OCI-LY1 (cell line): ENCODE data around the gene EBF3.

ENCODE experiments used
- H2AFZ ChIP-seq: fragments of 200-600 bp; sonication (generic), shearing (Covaris generic); 2 replicates; pipeline ENCODE4 v1.6.0; 2014; ENCODE audit warnings: antibody characterized with exemption, mild to moderate bottlenecking, low read length
- H3F3A ChIP-seq: fragments of 200-600 bp; sonication (generic), shearing (Covaris generic); 2 replicates; pipeline ENCODE4 v1.6.0; 2014; ENCODE audit warnings: mild to moderate bottlenecking, antibody characterized with exemption, low read length, moderate library complexity; ENCODE audit not compliant: insufficient read depth
- H3K27ac ChIP-seq: fragments of 200-600 bp; sonication (generic); 2 replicates; pipeline ENCODE4 v1.5.1; 2014; ENCODE audit warnings: low read length, mixed run types, mild to moderate bottlenecking, low read depth; ENCODE audit not compliant: poor library complexity, severe bottlenecking
- H3K27me3 ChIP-seq: fragments of 200-600 bp; sonication (generic); 2 replicates; pipeline ENCODE4 v1.6.0; 2014; ENCODE audit warnings: antibody characterized with exemption, mild to moderate bottlenecking, low read length, moderate library complexity; ENCODE audit not compliant: insufficient read depth
- H3K36me3 ChIP-seq: fragments of 200-600 bp; sonication (generic); 2 replicates; pipeline ENCODE4 v1.6.1; 2014; ENCODE audit warnings: mild to moderate bottlenecking, antibody characterized with exemption, low read length, moderate library complexity, mixed read lengths; ENCODE audit not compliant: insufficient read depth
- H3K4me1 ChIP-seq: fragments of 200-600 bp; sonication (generic); 2 replicates; pipeline ENCODE4 v1.5.1; 2014; ENCODE audit warnings: mild to moderate bottlenecking, low read length, moderate library complexity; ENCODE audit not compliant: insufficient read depth, severe bottlenecking
- H3K4me2 ChIP-seq: fragments of 200-600 bp; sonication (generic), shearing (Covaris generic); 2 replicates; pipeline ENCODE4 v1.6.1; 2014; ENCODE audit warnings: low read length
- H3K4me3 ChIP-seq: fragments of 200-600 bp; sonication (generic); 2 replicates; pipeline ENCODE4 v1.5.1; 2014; ENCODE audit warnings: low read length, low read depth, mild to moderate bottlenecking, mixed read lengths; ENCODE audit not compliant: poor library complexity, severe bottlenecking
- H3K79me2 ChIP-seq: fragments of 200-600 bp; shearing (Covaris generic); 2 replicates; pipeline ENCODE4 v1.6.1; 2016; ENCODE audit warnings: mixed run types, low read length, mixed read lengths; ENCODE audit not compliant: insufficient read depth
- H3K9ac ChIP-seq: fragments of 200-600 bp; sonication (generic), shearing (Covaris generic); 2 replicates; pipeline ENCODE4 v1.6.1; 2014; ENCODE audit warnings: mild to moderate bottlenecking, low read length, mixed read lengths
- H3K9me2 ChIP-seq: fragments of 200-600 bp; sonication (generic), shearing (Covaris generic); 2 replicates; pipeline ENCODE4 v1.6.1; 2014; ENCODE audit warnings: low read depth, mild to moderate bottlenecking, low read length, mixed read lengths
- H3K9me3 ChIP-seq: fragments of 200-600 bp; shearing (Covaris generic); 2 replicates; pipeline ENCODE4 v1.6.1; 2014; ENCODE audit warnings: low read length, mixed read lengths
- H4K20me1 ChIP-seq: fragments of 200-600 bp; sonication (generic), shearing (Covaris generic); 2 replicates; pipeline ENCODE4 v1.6.0; 2016; ENCODE audit warnings: mild to moderate bottlenecking, low read length; ENCODE audit not compliant: insufficient read depth
- EZH2 ChIP-seq: fragments of 200-600 bp; sonication (generic), shearing (Covaris generic); IDR thresholded peaks from 2 replicates; pipeline ENCODE4 v1.8.0; 2017; ENCODE audit warnings: borderline replicate concordance, mixed run types, mild to moderate bottlenecking, antibody characterized with exemption, low read length, moderate library complexity, mixed read lengths
- TF ChIP-seq, protein P1 (sequence below): fragments of 200-600 bp; sonication (generic), shearing (Covaris generic); IDR thresholded peaks from 2 replicates; pipeline ENCODE4 v1.5.1; 2017; ENCODE audit warnings: mild to moderate bottlenecking, antibody characterized with exemption, low read length, moderate library complexity, mixed read lengths

EBF3 gene

DNA sequence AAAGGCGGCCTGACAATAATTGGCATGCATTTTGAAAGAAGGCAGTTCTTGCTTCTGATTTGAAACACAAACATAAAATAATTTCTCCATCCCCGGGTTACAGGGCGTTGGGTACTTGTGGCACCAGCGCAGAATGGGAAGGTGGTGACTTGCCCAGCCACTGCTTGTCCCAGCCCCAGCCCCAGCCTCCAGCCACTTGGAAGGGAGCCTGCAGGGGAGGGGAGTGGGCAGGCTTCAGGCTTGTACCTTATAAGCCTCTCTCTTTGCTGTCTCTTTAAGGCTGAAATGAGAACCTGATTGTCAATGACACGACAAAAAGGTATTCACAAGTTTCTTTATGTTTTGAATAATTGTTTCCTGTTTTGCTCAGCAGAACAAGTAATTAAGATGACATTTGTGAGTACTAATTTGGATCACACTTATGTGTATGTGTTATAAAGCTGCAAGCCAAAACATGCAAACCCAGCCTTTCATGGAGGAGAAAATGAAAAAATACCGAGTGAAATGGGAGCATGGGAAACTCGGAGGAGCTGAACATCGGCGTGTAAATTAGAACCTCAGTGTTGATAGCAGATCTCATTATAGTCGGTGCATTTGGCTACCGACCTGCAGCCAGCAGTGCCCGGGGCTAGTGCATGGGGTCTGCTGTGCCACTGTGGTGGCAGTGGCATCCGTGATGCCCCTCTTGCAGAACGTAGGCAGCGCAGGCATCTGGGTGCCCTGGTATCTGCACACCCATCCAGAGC, 129.9 kb downstream of the EBF3 start:
- H3F3A ChIP-seq, result no peaks in the 10 kb centered on the region
- no peak overlapping the region for H3K4me3 ChIP-seq
- H3K79me2 ChIP-seq, result no peaks in the 10 kb centered on the region
- H3K9ac ChIP-seq, result no peak overlapping the region
- no peak overlapping the region for H3K27ac ChIP-seq
- no peaks in the 10 kb centered on the region for H3K9me3 ChIP-seq
- TF ChIP-seq EZH2, result no peak
- TF ChIP-seq, protein P1, sequence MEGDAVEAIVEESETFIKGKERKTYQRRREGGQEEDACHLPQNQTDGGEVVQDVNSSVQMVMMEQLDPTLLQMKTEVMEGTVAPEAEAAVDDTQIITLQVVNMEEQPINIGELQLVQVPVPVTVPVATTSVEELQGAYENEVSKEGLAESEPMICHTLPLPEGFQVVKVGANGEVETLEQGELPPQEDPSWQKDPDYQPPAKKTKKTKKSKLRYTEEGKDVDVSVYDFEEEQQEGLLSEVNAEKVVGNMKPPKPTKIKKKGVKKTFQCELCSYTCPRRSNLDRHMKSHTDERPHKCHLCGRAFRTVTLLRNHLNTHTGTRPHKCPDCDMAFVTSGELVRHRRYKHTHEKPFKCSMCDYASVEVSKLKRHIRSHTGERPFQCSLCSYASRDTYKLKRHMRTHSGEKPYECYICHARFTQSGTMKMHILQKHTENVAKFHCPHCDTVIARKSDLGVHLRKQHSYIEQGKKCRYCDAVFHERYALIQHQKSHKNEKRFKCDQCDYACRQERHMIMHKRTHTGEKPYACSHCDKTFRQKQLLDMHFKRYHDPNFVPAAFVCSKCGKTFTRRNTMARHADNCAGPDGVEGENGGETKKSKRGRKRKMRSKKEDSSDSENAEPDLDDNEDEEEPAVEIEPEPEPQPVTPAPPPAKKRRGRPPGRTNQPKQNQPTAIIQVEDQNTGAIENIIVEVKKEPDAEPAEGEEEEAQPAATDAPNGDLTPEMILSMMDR, result no peak
- no peaks in the 10 kb centered on the region for H3K9me2 ChIP-seq
- no peaks in the 10 kb centered on the region for H3K27me3 ChIP-seq
- H3K36me3 ChIP-seq, result no peaks in the 10 kb centered on the region
- no peaks in the 10 kb centered on the region for H3K4me1 ChIP-seq
- H2AFZ ChIP-seq, result no peak overlapping the region
- H3K4me2 ChIP-seq, result no peak overlapping the region
- no peaks in the 10 kb centered on the region for H4K20me1 ChIP-seq

DNA sequence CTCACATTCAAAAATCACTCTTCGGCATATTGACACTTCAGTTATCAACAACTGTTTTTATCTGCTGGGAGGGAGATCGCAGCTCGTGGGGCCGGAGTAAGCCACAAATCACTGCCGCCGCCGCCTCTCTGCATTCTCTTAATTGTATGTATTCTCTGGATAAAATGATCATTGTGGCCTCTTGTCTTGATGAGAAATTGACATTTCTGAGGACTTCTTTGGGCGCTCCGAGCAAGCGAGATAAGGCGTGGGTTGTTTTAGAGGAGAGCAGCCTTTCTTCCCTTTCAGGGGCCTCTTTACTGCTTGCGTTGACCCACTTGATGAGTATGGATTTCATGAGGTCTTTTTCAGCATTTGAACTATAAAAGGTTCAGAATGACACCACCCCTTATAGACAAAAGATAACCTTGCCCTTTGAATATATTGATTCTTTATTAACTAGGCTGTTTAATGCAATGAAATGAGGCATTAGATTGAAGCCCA, 130.6 kb downstream of the EBF3 start:
- H3K4me3 ChIP-seq, result no peak overlapping the region
- no peaks in the 10 kb centered on the region for H3K9me3 ChIP-seq
- H3K27me3 ChIP-seq, result no peaks in the 10 kb centered on the region
- no peak for TF ChIP-seq EZH2
- TF ChIP-seq, protein P1, result no peak
- no peak overlapping the region for H3K27ac ChIP-seq
- H3F3A ChIP-seq, result no peaks in the 10 kb centered on the region
- H2AFZ ChIP-seq, result no peak overlapping the region
- H3K9ac ChIP-seq, result no peak overlapping the region
- no peaks in the 10 kb centered on the region for H3K79me2 ChIP-seq
- H3K36me3 ChIP-seq, result no peaks in the 10 kb centered on the region
- no peaks in the 10 kb centered on the region for H4K20me1 ChIP-seq
- no peaks in the 10 kb centered on the region for H3K4me1 ChIP-seq
- no peak overlapping the region for H3K4me2 ChIP-seq
- H3K9me2 ChIP-seq, result no peaks in the 10 kb centered on the region

DNA sequence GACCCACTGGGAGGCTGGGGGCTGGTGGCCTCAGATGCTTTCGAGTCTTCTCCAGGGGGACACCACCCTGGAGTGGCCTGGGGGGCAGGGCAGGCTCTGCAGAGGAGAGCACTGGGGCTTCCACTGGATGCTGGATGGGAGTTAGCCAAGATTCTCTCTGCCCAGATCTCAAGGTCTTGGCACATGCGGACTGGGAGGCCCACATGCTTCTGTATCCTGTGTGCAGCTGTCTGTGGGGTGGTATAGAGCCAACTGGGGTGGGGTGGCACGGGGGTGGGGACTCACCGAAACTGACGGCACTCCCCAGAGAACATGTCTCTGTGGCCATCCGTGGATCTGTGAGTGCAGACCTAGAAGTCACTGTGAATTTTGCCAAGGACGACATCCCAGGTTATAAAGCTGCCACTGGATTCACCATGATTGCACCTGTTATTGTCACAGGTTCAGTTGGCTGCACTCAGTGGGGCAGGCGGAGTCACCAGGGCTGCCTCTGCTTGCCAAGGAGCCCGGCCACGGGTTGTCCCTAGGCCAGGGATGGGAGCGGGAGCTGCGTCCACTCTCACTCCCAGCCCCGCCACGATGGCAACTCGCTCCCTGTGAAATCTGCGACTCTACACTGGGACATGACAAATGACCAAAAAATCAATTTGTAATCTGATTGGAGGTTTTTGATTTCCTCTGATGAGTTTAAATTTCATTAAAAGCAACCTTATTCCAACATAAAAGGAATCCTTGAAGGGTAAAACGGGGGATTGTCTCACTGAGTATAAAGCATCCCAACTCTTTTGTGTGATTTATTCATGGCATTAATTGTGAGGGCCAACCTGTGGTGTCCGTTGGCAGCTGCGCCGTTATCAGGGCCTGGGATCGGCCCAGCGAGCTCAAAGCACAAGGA, 131.3 kb downstream of the EBF3 start:
- Histone ChIP-seq H3K9me3 (no peaks in the 10 kb centered on the region), H2AFZ (no peak overlapping the region), H3F3A (no peaks in the 10 kb centered on the region), H3K4me1 (no peaks in the 10 kb centered on the region), H3K36me3 (no peaks in the 10 kb centered on the region), H3K27me3 (no peaks in the 10 kb centered on the region), H3K9me2 (no peaks in the 10 kb centered on the region), H3K4me3 (no peak overlapping the region), H3K9ac (no peak overlapping the region), H4K20me1 (no peaks in the 10 kb centered on the region), H3K4me2 (no peak overlapping the region), H3K27ac (no peak overlapping the region), H3K79me2 (no peaks in the 10 kb centered on the region)
- TF ChIP-seq EZH2, result no peak
